GM19463 (cell line): Measurements from ENCODE around the gene SUMF1.

Source experiments
- ATAC-seq: cut with Tn5 transposase; IDR thresholded peaks from one replicate; pipeline ENCODE4 v1.9.1; 2021; ENCODE audit warnings: mild to moderate bottlenecking, moderate library complexity; ENCODE audit not compliant: unreplicated experiment

The SUMF1 gene

GRCh38 chr3:4466741-4467521 lies at the start of gene SUMF1:
TSS of gene SUMF1 (minus strand) at chr3:4467269. CDS start at chr3:4467245, 24 bp downstream.
- peak; percentile 100 for ATAC-seq

- ATAC-seq, result no peak
Measured at GRCh38 chr3:4515916-4516579, 49.0 kb upstream of the SUMF1 start.

- ATAC-seq, result no peak
Measured at GRCh38 chr3:4514916-4515315, 47.8 kb upstream of the SUMF1 start.

- ATAC-seq, result no peak
Measured at GRCh38 chr3:4514321-4514720, 47.3 kb upstream of the SUMF1 start.

- no peak for ATAC-seq
Measured at GRCh38 chr3:4512895-4513616, 46.0 kb upstream of the SUMF1 start.

GRCh38 chr3:4511491-4512262 lies 44.6 kb upstream of the SUMF1 start:
- no peak for ATAC-seq

- ATAC-seq, result no peak
Measured at GRCh38 chr3:4509983-4510755, 43.1 kb upstream of the SUMF1 start.

- ATAC-seq, result no peak
Measured at GRCh38 chr3:4509043-4509442, 42.0 kb upstream of the SUMF1 start.

- peak; percentile 76 for ATAC-seq
Measured at GRCh38 chr3:4508048-4508981, 41.2 kb upstream of the SUMF1 start.

GRCh38 chr3:4507024-4507596 lies 40.0 kb upstream of the SUMF1 start:
- ATAC-seq, result peak; percentile 14

- ATAC-seq, result no peak
Measured at GRCh38 chr3:4506559-4507023, 39.5 kb upstream of the SUMF1 start.

- ATAC-seq, result no peak
Measured at GRCh38 chr3:4505688-4506558, 38.9 kb upstream of the SUMF1 start.

- no peak for ATAC-seq
Measured at GRCh38 chr3:4504340-4505261, 37.5 kb upstream of the SUMF1 start.

GRCh38 chr3:4503050-4503449 lies 36.0 kb upstream of the SUMF1 start:
- ATAC-seq, result peak; percentile 34

GRCh38 chr3:4501927-4502326 lies 34.9 kb upstream of the SUMF1 start:
- ATAC-seq, result no peak

- no peak for ATAC-seq
Measured at GRCh38 chr3:4501437-4501836, 34.4 kb upstream of the SUMF1 start.

GRCh38 chr3:4498446-4498845 lies 31.4 kb upstream of the SUMF1 start:
- ATAC-seq, result no peak
